Astrocyte of the cerebellum (primary cell): ENCODE measurements around the gene UBR2.

Source experiments
- DNase-seq: peaks from one replicate; pipeline ENCODE4 v3.0.0-alpha.2; 2011; ENCODE audit warnings: low read depth
- H3K4me3 ChIP-seq: 2 replicates; pipeline ENCODE4 v1.5.1; 2011; ENCODE audit warnings: mild to moderate bottlenecking, low read depth, low read length, moderate library complexity
- CTCF ChIP-seq: IDR thresholded peaks from 2 replicates; pipeline ENCODE4 v1.5.1; 2012; ENCODE audit warnings: low read length, low read depth, moderate library complexity, mild to moderate bottlenecking; ENCODE audit errors: missing control alignments
- in situ Hi-C: cut with HindIII; loops from 2 replicates; pipeline ENCODE4 v1.10.0; 2017; ENCODE audit warnings: low sequenced_read_pairs

UBR2 gene

GRCh38 chr6:42525206-42525605 is 38.6 kb upstream of the UBR2 start:
- no peak for DNase-seq
- TF ChIP-seq CTCF: no peak
- no peak overlapping the region for H3K4me3 ChIP-seq
- in situ Hi-C loops: no loop called here

GRCh38 chr6:42526616-42527015 is 37.2 kb upstream of the UBR2 start:
- TF ChIP-seq CTCF: no peak
- DNase-seq: no peak
- no peak overlapping the region for H3K4me3 ChIP-seq
- in situ Hi-C loops: no loop called here

GRCh38 chr6:42527204-42527603 is 36.6 kb upstream of the UBR2 start:
- DNase-seq: no peak
- TF ChIP-seq CTCF: no peak
- in situ Hi-C loops: no loop called here
- H3K4me3 ChIP-seq: no peak overlapping the region

- no peak for DNase-seq
- TF ChIP-seq CTCF: no peak
- no peak overlapping the region for H3K4me3 ChIP-seq
- in situ Hi-C loops: no loop called here
Measured at GRCh38 chr6:42530296-42530695, 33.5 kb upstream of the UBR2 start.

- in situ Hi-C loops: no loop called here
- no peak for TF ChIP-seq CTCF
- no peak overlapping the region for H3K4me3 ChIP-seq
- no peak for DNase-seq
Measured at GRCh38 chr6:42530751-42531150, 33.1 kb upstream of the UBR2 start.

- peak; percentile 57 for DNase-seq
- peak; percentile 75 for TF ChIP-seq CTCF
- no peak overlapping the region for H3K4me3 ChIP-seq
- in situ Hi-C loops: no loop called here
Measured at GRCh38 chr6:42532038-42532669, 31.7 kb upstream of the UBR2 start.
